ENCODE data around the gene UBLCP1.
A peak's percentile ranks its signal among the peaks of the same experiment; 100 is the strongest.
"Not testable (repeated sequence)": the region's sequence is repeated elsewhere in the genome, so short reads cannot be mapped to it uniquely, and the experiment has no call there.

UBLCP1 gene

DNA sequence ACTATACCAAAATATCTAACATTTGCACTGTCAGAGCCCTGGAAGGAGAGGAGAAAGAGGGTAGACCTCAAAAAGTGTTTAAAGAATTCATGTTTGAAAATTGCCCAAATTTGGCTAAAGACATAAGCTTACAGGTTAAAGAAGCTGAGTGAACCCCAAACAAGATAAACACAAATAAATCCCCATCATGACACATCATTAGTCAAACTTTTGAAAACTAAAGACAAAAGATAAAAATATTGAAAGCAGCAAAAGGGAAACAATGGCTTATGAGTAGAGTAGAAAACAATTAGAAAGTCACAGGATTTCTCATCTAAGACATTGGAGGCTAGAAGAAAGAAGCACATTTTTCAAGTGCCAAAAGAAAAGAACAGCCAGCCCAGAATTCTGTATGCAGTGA is 6.1 kb upstream of the UBLCP1 start:
- DNase-seq, result no peak

GRCh38 chr5:159257629-159258283 is 5.3 kb upstream of the UBLCP1 start:
- DNase-seq, result no peak

DNA sequence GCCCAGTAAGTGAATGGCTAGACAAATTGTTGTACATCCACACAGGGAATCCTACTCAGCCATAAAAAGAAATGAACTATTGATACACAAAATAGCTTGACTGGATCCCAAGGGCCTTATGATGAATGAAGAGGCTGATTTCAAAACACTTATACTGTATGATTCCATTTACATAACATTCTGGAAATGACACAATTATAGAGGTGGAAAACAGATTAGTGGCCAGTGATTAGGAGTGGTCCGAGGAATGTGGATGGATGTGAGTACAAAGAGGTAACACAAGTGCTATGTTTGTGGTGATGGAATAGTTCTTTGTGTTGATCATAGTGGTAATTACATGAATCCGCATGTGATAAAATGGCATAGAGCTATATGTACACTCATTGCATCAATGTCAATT is 4.7 kb upstream of the UBLCP1 start:
- DNase-seq, result no peak

GRCh38 chr5:159260212-159260611 is 2.9 kb upstream of the UBLCP1 start:
- not testable (repeated sequence) for DNase-seq

GRCh38 chr5:159262472-159262858 is 625 bp upstream of the UBLCP1 start:
- no peak for DNase-seq

DNA sequence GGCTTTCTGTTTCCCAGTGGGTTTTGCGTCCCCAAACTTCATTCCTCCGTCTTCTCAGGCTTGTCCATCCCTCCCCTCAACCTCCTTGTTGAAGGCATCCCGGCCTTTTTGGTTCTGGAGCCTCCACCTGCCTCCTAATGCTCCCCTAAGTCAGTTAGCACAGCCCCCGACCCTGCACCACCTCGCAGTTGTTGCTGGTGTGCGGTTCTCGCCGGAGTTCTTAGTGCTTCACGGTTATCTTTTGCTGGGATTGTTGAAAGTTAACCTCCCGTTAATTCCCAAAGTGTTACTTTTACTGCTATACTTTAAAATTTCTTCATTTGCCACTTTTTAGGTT is 447 bp downstream of the UBLCP1 start:
- DNase-seq, result peak in 1 of 2 experiments; percentile 7

DNA sequence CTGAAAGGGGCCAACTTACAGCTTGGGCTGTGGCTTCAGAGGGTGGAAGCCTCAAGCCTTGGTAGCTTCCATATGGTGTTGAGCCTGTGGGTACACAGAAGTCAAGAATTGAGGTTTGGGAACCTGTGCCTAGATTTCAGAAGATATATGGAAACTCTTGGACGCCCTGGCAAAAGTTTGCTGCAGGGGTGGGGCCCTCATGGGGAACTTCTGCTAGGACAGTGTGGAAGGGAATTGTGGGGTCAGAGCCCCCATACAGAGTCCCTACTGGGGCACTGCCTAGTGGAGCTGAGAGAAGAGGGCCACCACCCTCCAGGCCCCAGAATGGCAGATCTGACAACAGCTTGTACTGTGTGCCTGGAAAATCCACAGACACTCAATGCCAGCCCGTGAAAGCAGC is 3.7 kb downstream of the UBLCP1 start:
- not testable (repeated sequence) for DNase-seq

- no peak for DNase-seq
Observed at GRCh38 chr5:159269723-159270122, 6.6 kb downstream of the UBLCP1 start.

DNA sequence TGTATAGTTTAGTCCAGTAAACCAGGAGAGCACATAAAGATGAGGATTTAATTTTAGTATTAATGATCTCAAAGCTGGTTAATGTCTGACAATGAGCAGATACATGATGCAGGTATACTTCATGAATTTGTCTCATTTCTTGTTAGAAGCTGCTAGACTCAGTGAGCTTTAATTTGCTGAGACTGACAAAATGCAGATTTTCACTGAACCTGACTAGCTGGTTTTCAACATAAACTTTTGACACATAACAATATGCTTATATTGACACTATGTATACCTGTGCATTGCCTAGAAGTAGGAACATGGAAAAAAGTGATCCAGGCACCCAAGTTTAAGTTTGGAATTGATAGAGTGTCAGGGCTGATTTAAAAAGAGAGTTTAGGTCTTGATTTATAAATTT is 10.8 kb downstream of the UBLCP1 start:
- no peak for DNase-seq

- DNase-seq, result no peak
Observed at GRCh38 chr5:159274676-159275075, 11.6 kb downstream of the UBLCP1 start.

DNA sequence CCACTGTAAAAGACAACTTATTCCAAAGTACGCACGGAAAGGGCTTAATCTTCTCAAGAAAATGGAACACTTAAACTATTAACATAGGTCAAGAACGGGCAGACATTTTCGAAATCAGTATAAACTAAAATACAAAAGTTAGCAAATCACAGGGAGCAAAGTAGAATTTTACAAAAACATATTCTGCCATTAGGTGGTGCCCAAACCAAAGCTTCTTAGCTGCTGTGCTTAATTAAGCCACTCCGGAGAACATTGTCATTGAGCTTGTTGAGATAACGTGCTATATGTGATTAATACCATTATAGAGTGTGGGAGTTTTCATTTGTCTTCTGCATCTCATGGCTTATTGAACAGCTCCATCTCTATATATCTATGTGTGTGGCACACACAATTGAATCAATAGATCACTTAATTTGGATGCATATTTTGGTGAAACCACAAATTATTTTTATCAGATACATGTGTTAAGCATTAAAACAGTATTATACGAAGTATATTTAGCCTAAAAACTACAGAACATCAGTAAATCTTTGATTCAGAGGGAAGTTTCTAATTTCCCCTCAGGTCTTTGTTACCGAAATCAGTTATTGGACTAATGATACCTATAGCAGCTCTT is 23.4 kb downstream of the UBLCP1 start:
- peak; percentile 2 to 34 for DNase-seq

- no peak for DNase-seq
Observed at GRCh38 chr5:159290741-159291140, 27.7 kb downstream of the UBLCP1 start.

GRCh38 chr5:159294921-159295320 is 31.8 kb downstream of the UBLCP1 start:
- DNase-seq, result no peak

GRCh38 chr5:159297300-159297699 is 34.2 kb downstream of the UBLCP1 start:
- DNase-seq, result not testable (repeated sequence)

GRCh38 chr5:159301466-159301865 is 38.4 kb downstream of the UBLCP1 start:
- DNase-seq, result no peak

DNA sequence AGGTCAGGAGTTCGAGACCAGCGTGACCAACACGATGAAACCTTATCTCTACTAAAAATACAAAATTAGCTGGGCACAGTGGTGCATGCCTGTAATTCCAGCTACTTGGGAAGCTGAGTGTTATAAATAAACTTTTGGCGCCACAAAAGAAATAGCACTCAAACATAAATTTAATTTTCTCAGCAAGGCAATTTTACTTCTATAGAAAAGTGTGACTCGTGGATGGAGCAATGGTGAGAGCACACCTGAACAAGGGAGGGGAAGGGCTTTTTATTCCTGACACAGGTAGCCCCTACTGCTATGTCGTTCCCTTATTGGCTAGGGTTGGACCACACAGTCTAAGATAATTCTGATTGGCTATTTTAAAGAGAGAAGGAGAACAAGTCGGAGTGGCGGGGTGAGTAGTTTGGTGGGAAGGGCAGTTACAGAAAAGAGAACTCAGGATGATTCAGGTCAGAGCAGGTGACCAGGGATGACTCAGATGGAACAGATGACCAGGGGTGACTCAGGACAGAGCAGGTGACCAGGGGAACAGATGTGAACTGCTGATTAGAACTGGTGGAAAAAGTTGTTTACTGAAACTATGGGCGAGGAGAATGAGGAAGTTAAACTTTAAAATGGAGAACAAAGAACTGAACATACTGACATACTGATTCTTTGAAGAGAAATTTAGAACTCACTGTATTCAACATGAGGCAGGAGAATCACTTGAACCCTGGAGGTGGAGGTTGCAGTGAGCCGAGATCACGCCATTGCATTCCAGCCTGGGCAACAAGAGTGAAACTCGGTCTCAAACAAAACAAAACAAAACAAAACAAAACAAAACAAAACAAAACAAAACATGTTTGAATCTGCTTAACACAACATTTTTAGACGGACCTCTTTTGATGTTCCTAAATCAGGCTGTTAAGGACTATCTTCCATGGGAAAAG is 39.1 kb downstream of the UBLCP1 start:
- not testable (repeated sequence) for DNase-seq

GRCh38 chr5:159303286-159303685 is 40.2 kb downstream of the UBLCP1 start:
- DNase-seq, result no peak

DNA sequence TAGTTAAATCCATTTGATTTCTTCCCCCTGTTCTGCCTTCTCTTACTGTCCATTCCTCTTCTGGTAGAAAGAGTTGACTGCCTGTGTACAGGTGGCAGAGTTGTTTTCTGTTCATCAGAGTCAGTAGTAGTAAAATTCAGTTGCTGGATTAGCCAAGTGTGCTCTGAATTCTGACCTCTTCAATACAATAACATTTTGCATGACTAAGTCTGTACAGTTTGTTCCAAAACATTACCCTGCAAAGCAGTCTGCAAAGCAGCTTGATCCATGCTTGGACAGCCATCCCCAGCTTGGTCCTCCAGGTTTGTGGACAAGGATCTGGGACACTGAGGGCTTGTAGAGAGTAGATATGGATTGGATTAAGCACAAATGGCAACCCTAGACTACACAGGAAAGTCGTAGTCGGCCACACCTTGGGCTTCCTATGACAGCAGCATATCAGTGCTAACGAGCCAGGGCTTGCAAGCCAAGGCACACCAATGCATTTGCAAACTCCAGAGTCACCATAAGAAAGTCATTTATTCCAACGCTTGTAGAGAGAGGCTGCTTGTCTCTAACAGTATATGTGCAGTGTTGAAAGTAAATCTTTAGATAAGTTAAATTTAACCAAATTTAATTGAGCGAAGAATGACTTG is 42.0 kb downstream of the UBLCP1 start:
- DNase-seq, result no peak

DNA sequence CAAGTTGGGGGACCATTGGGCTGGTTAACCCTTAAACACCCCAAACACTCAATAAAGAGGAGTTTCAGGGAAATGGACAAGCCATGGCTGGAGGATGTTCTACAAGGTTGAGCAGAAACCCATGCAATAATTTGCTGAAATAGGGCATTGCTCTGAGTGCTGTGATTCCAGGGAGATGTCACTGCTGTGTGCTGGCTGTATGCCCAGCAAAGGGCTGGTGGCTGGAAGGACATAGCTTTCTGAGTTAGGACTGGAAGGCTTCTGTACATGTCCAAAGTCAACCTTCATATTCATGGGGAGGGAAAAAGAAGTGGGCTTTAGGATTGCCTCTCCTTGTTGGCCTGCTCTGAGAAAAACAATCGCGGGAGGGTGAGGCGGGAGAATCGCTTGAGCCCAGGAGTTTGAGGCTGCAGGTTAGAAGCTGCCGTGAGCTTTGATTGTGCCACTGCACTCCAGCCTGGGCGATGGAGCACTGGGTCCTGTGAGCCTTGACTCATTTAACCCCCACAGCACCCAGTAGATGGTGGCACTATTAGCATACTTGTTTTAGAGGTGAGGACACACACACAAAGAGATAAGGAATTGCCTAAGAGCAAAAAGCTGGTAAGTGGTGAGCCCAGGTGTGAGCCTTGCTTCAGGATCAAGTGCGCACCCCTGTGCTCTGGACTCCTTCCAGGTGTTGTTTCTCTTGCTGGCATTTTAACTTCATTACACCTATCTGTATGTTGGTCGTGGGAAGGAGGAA is 46.8 kb downstream of the UBLCP1 start:
- no peak for DNase-seq

- DNase-seq, result peak; percentile 9 to 70
Observed at GRCh38 chr5:159310511-159310910, 47.4 kb downstream of the UBLCP1 start.

- no peak for DNase-seq
Observed at GRCh38 chr5:159311063-159311462, 48.0 kb downstream of the UBLCP1 start.

GRCh38 chr5:159313197-159313596 is 50.1 kb downstream of the UBLCP1 start:
- no peak for DNase-seq

All from NCI-H526 (cell line).